Tibial nerve (tissue), 3 donors: Measurements from ENCODE around the gene CCDC18.

Experiments used
- CTCF ChIP-seq, 5 experiments: fragments of 200-600 bp in 3 of 5; fragments of 450-650 bp in 2 of 5; sonication (generic) in 3 of 5; IDR thresholded peaks; one replicate each; pipeline ENCODE4 v1.5.1; 2016 to 2019; ENCODE audit warnings: antibody characterized with exemption in 5 of 5, mild to moderate bottlenecking in 3 of 5, moderate library complexity in 2 of 5
- POLR2A ChIP-seq, 2 donors: fragments of 450-650 bp; IDR thresholded peaks; one replicate each; pipeline ENCODE4 v1.6.1; 2017; ENCODE audit warnings: antibody characterized with exemption in 2 of 2, mild to moderate bottlenecking in 2 of 2, moderate library complexity in 2 of 2

- TF ChIP-seq CTCF (IDR thresholded peaks at IDR 0.05) = no peak
- TF ChIP-seq POLR2A (IDR thresholded peaks at IDR 0.05) = no peak
Observed at GRCh38 chr1:93155335-93155734, 25.2 kb upstream of the CCDC18 start.
